ENCODE measurements around the gene MTM1. TPM values are rescaled to one million over a fixed set of nuclear protein-coding genes. Genes with fewer than 3 reads are reported as not detected.

The MTM1 gene
- 4.2 TPM for polyA plus RNA-seq (2013, experiment 1 of 2)
- polyA plus RNA-seq (2013, experiment 2 of 2) = 4.3 TPM

DNA sequence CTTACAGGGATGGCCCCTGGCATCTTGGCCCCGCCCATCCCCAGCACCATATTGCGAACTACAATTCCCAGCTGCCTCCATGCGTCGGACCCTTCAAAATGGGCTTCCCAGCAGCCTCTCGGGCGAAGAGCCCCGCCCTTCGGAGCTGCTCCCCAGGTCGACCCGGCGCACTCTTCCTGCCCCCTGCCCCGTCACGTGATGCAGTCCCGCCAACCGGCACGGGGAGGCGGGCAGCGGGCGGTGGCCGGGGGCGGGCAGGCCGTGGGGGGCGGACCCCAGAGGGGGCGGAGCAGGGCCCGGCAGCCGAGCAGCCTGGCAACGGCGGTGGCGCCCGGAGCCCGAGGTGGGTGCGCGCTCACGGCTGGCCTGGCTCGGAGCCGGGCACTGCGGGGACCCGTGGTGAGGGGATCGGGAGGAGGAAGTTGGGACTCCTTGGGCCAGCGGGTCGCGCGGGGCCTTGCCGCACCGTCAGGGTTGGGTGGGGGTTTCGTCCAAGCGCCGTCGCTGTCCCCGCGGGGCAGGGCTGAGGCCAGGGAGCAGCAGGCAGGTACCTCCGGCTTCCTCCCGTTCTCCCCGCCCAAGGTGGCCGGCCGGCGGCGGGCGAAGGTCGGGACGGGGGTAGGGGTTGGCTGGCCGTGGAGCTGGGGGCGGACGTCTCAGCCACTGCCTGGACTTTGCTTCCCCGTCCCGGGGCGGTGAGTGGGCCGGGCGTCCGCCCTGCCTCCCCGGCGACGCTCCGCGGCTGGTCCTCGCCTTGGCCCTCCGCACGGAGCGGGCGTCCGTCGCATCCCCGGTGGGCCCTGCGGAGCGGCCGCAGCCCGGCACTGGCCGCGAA, at the start of gene MTM1:
MTM1 (plus strand) TSS at position 302 of the 835 bp plus-strand sequence. CDS start 23,994 bp downstream, outside the sequence.
- no peak within 1 kb of the TSS for H2BK5ac ChIP-seq (ENCODE audit: low read length)
- H3K27me3 ChIP-seq (ENCODE audit: insufficient read depth, low read length, poor library complexity) = no peaks in the 10 kb centered on the region
- peak within 1 kb of the TSS; percentile 54 for H3K4me3 ChIP-seq (ENCODE audit: low read length)
- H3K79me1 ChIP-seq (ENCODE audit: low read length) = no peaks in the 10 kb centered on the region
- H3K9ac ChIP-seq (ENCODE audit: low read length) = peak within 1 kb of the TSS; percentile 73
- H3K4me2 ChIP-seq (ENCODE audit: low read length) = peak within 1 kb of the TSS; percentile 36
- H2AK5ac ChIP-seq (ENCODE audit: low read length) = no peak within 1 kb of the TSS
- no peak within 1 kb of the TSS for H3K4ac ChIP-seq (ENCODE audit: low read depth, low read length)
- H3K4me1 ChIP-seq (ENCODE audit: control insufficient read depth, low read depth, low read length) = no peaks in the 10 kb centered on the region
- no peak within 1 kb of the TSS for H3K23ac ChIP-seq (ENCODE audit: low read length)
- H3K79me2 ChIP-seq (ENCODE audit: control insufficient read depth, insufficient read depth, low read length) = no peaks in the 10 kb centered on the region
- no peak within 1 kb of the TSS for H2BK15ac ChIP-seq (replicated peaks; ENCODE audit: low read depth)
- H3K27ac ChIP-seq (ENCODE audit: low read depth, low read length) = no peak within 1 kb of the TSS
- H3K36me3 ChIP-seq (ENCODE audit: control insufficient read depth, insufficient read depth, low read length) = no peaks in the 10 kb centered on the region
- DNase-seq = peak; percentile 98
- no peak within 1 kb of the TSS for H4K5ac ChIP-seq (ENCODE audit: low read length)
- no peak within 1 kb of the TSS for H2BK120ac ChIP-seq (ENCODE audit: low read depth, low read length)
- peak within 1 kb of the TSS; percentile 79 for H3K56ac ChIP-seq (ENCODE audit: low read length)
- WGBS (ENCODE audit: extremely low coverage, insufficient coverage, low lambda C conversion rate) = no CpG with 5 or more reads among the region's 89 CpGs
- peak within 1 kb of the TSS; percentile 64 for H3K18ac ChIP-seq (ENCODE audit: low read length)
- no peak within 1 kb of the TSS for H4K8ac ChIP-seq (ENCODE audit: low read depth, low read length)

DNA sequence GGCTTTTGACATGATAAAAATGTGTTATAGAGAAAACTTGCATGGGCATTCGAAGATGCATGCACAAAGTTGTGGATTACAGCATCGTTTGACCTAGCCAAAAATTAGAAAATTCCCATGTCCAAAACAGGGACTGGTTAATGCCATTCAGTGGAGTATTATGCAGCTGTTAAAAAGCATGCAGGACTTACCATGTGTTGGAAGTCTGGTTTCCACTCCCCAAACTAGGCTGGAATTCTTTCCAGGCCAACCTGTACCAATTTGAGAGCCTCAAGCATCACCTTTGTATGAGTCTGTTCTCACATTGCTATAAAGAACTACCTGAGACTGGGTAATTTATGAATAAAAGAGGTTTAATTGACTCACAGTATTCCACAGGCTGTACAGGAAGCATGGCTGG, 45.9 kb upstream of the MTM1 start:
- Histone ChIP-seq H3K4me2 (ENCODE audit: low read length) (no peak overlapping the region), H3K18ac (ENCODE audit: low read length) (no peak overlapping the region)

DNA sequence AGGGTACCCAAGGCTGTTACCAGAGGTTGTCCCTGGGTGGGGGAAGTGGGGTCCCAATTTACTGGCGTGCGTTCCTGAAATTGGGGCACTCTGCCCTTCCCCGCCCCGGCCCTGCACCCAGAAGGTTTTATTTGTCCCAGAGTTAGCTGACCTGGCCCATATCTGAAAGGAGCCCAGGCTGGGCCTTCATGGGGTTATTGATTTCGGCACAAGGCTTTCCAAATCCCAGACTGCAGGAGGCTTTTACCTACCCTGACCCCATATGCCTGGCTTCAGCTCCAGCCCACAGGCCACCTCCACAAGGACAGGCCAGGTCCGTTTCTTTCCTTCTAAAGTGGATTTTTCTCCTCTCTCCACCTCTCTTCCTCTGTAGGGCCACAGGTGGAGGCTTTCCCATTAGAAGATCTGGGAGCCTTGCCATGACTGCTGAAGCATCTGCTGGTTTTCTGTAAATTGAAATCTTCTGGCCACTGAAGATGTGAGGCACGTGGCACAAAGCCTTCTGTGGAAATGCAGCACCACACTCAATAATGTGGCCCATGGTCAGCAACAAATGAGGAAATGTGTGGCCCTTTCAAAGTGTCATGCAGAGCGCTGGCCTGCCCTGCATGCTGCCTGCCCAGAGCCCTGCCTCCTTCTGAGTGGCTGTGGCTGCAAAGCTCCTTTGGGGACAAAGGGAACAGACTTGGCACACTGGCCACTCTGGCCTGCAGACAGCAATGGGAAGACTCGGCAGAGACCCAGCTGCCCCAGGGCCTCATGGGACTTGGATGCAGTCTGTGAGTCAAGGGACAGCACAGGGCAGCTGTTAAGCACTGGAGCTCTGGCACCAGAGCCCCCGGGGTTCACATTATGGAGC, 43.1 kb upstream of the MTM1 start:
- Histone ChIP-seq H3K79me1 (ENCODE audit: low read length) (no peaks in the 10 kb centered on the region), H3K27me3 (ENCODE audit: insufficient read depth, low read length, poor library complexity) (no peaks in the 10 kb centered on the region), H4K8ac (ENCODE audit: low read depth, low read length) (no peak overlapping the region), H3K4me2 (ENCODE audit: low read length) (no peak overlapping the region), H3K36me3 (ENCODE audit: control insufficient read depth, insufficient read depth, low read length) (no peaks in the 10 kb centered on the region), H3K18ac (ENCODE audit: low read length) (no peak overlapping the region), H3K4ac (ENCODE audit: low read depth, low read length) (no peak overlapping the region), H3K4me1 (ENCODE audit: control insufficient read depth, low read depth, low read length) (no peaks in the 10 kb centered on the region), H3K79me2 (ENCODE audit: control insufficient read depth, insufficient read depth, low read length) (no peaks in the 10 kb centered on the region), H3K56ac (ENCODE audit: low read length) (no peak overlapping the region), H3K27ac (ENCODE audit: low read depth, low read length) (no peak overlapping the region), H2BK120ac (ENCODE audit: low read depth, low read length) (no peak overlapping the region), H4K5ac (ENCODE audit: low read length) (no peak overlapping the region), H2BK15ac (replicated peaks; ENCODE audit: low read depth) (no peak overlapping the region), H3K4me3 (ENCODE audit: low read length) (no peak overlapping the region), H2BK5ac (ENCODE audit: low read length) (no peak overlapping the region), H3K23ac (ENCODE audit: low read length) (no peak overlapping the region), H2AK5ac (ENCODE audit: low read length) (no peak overlapping the region), H3K9ac (ENCODE audit: low read length) (no peak overlapping the region)
- no peak for DNase-seq
- WGBS (ENCODE audit: extremely low coverage, insufficient coverage, low lambda C conversion rate) = no CpG with 5 or more reads among the region's 10 CpGs

More for the DNA sequence above, 45.9 kb upstream of the MTM1 start:
- no CpG with 5 or more reads among the region's 2 CpGs for whole genome bisulfite sequencing (ENCODE audit: extremely low coverage, insufficient coverage, low lambda C conversion rate)
- H2BK120ac ChIP-seq (ENCODE audit: low read depth, low read length) = no peak overlapping the region
- no peak overlapping the region for H3K9ac ChIP-seq (ENCODE audit: low read length)
- H4K5ac ChIP-seq (ENCODE audit: low read length) = no peak overlapping the region
- H3K79me2 ChIP-seq (ENCODE audit: control insufficient read depth, insufficient read depth, low read length) = no peaks in the 10 kb centered on the region
- no peak for DNase-seq
- no peak overlapping the region for H3K23ac ChIP-seq (ENCODE audit: low read length)
- H3K79me1 ChIP-seq (ENCODE audit: low read length) = no peaks in the 10 kb centered on the region
- H3K27ac ChIP-seq (ENCODE audit: low read depth, low read length) = no peak overlapping the region
- no peak overlapping the region for H2AK5ac ChIP-seq (ENCODE audit: low read length)
- no peak overlapping the region for H2BK5ac ChIP-seq (ENCODE audit: low read length)
- H3K36me3 ChIP-seq (ENCODE audit: control insufficient read depth, insufficient read depth, low read length) = no peaks in the 10 kb centered on the region
- no peak overlapping the region for H3K56ac ChIP-seq (ENCODE audit: low read length)
- H3K4ac ChIP-seq (ENCODE audit: low read depth, low read length) = no peak overlapping the region
- H3K4me3 ChIP-seq (ENCODE audit: low read length) = no peak overlapping the region
- H4K8ac ChIP-seq (ENCODE audit: low read depth, low read length) = no peak overlapping the region
- H2BK15ac ChIP-seq (replicated peaks; ENCODE audit: low read depth) = no peak overlapping the region
- H3K27me3 ChIP-seq (ENCODE audit: insufficient read depth, low read length, poor library complexity) = no peaks in the 10 kb centered on the region
- no peaks in the 10 kb centered on the region for H3K4me1 ChIP-seq (ENCODE audit: control insufficient read depth, low read depth, low read length)

DNA sequence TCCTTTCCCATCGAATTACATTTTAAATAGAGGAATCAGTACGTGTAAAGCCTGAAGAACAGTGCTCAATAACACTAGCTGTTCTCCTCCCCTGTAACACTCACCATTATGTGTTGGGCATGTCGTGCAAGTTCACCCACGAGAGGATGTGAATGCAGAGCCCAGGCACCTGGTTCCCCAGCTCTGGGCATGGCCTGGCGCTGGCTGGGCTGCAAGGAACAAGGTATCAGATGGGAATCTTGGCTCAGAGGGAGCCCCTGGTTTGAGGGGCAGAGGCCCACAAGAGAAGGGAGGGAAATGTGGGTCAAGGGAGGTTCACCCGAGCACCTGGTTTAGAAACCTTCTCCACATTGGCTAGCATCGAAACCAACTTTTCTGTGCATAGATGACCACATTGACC, 41.7 kb upstream of the MTM1 start:
- no peak overlapping the region for H2BK15ac ChIP-seq (replicated peaks; ENCODE audit: low read depth)
- no peak for DNase-seq
- WGBS (ENCODE audit: extremely low coverage, insufficient coverage, low lambda C conversion rate) = no CpG with 5 or more reads among the region's 7 CpGs
- no peak overlapping the region for H4K5ac ChIP-seq (ENCODE audit: low read length)
- H3K9ac ChIP-seq (ENCODE audit: low read length) = no peak overlapping the region
- no peaks in the 10 kb centered on the region for H3K36me3 ChIP-seq (ENCODE audit: control insufficient read depth, insufficient read depth, low read length)
- no peak overlapping the region for H3K4me2 ChIP-seq (ENCODE audit: low read length)
- no peak overlapping the region for H2BK5ac ChIP-seq (ENCODE audit: low read length)
- no peak overlapping the region for H2BK120ac ChIP-seq (ENCODE audit: low read depth, low read length)
- no peak overlapping the region for H4K8ac ChIP-seq (ENCODE audit: low read depth, low read length)
- H3K79me1 ChIP-seq (ENCODE audit: low read length) = no peaks in the 10 kb centered on the region
- no peak overlapping the region for H3K23ac ChIP-seq (ENCODE audit: low read length)
- no peak overlapping the region for H3K27ac ChIP-seq (ENCODE audit: low read depth, low read length)
- no peak overlapping the region for H3K56ac ChIP-seq (ENCODE audit: low read length)
- H3K18ac ChIP-seq (ENCODE audit: low read length) = no peak overlapping the region
- H3K79me2 ChIP-seq (ENCODE audit: control insufficient read depth, insufficient read depth, low read length) = no peaks in the 10 kb centered on the region
- no peaks in the 10 kb centered on the region for H3K4me1 ChIP-seq (ENCODE audit: control insufficient read depth, low read depth, low read length)
- H2AK5ac ChIP-seq (ENCODE audit: low read length) = no peak overlapping the region
- no peak overlapping the region for H3K4me3 ChIP-seq (ENCODE audit: low read length)
- H3K4ac ChIP-seq (ENCODE audit: low read depth, low read length) = no peak overlapping the region
- H3K27me3 ChIP-seq (ENCODE audit: insufficient read depth, low read length, poor library complexity) = no peaks in the 10 kb centered on the region

DNA sequence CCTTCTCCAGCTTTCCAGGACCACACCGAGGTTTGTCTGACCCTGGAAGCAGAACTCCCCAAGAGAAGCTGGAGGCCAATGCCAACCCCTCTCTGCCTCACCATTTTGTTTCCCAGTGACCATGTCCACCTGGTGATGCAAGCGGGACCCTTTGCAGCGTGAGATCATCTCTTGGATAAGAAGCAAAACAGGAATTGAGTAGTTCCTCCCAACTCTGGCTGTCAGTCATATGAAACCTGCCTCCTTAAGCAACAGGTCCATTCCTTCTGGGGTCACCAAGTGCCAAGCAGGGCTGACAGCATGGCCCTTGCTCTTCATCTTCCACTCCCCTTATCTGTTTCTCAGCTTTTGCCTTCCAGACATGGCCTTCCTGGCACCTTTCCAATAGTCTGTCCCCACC, 41.3 kb upstream of the MTM1 start:
- H3K4me1 ChIP-seq (ENCODE audit: control insufficient read depth, low read depth, low read length) = no peaks in the 10 kb centered on the region
- H3K23ac ChIP-seq (ENCODE audit: low read length) = no peak overlapping the region
- no peak overlapping the region for H3K4me3 ChIP-seq (ENCODE audit: low read length)
- H3K18ac ChIP-seq (ENCODE audit: low read length) = no peak overlapping the region
- H4K5ac ChIP-seq (ENCODE audit: low read length) = no peak overlapping the region
- no peaks in the 10 kb centered on the region for H3K79me1 ChIP-seq (ENCODE audit: low read length)
- H3K56ac ChIP-seq (ENCODE audit: low read length) = no peak overlapping the region
- H2AK5ac ChIP-seq (ENCODE audit: low read length) = no peak overlapping the region
- DNase-seq = no peak
- H3K4me2 ChIP-seq (ENCODE audit: low read length) = no peak overlapping the region
- H3K9ac ChIP-seq (ENCODE audit: low read length) = no peak overlapping the region
- no peak overlapping the region for H3K27ac ChIP-seq (ENCODE audit: low read depth, low read length)
- no peaks in the 10 kb centered on the region for H3K27me3 ChIP-seq (ENCODE audit: insufficient read depth, low read length, poor library complexity)
- H3K4ac ChIP-seq (ENCODE audit: low read depth, low read length) = no peak overlapping the region
- H3K36me3 ChIP-seq (ENCODE audit: control insufficient read depth, insufficient read depth, low read length) = no peaks in the 10 kb centered on the region
- no peak overlapping the region for H4K8ac ChIP-seq (ENCODE audit: low read depth, low read length)
- WGBS (ENCODE audit: extremely low coverage, insufficient coverage, low lambda C conversion rate) = no CpG with 5 or more reads among the region's 3 CpGs
- no peak overlapping the region for H2BK120ac ChIP-seq (ENCODE audit: low read depth, low read length)
- no peak overlapping the region for H2BK5ac ChIP-seq (ENCODE audit: low read length)
- no peaks in the 10 kb centered on the region for H3K79me2 ChIP-seq (ENCODE audit: control insufficient read depth, insufficient read depth, low read length)
- H2BK15ac ChIP-seq (replicated peaks; ENCODE audit: low read depth) = no peak overlapping the region

Measured in mesendoderm (in vitro differentiated cells).